GM19240 (cell line): ENCODE measurements around the gene TSPYL2.

ENCODE experiments used
- DNase-seq: peaks from one replicate; pipeline ENCODE4 v3.0.0; 2011; ENCODE audit warnings: low spot score; ENCODE audit not compliant: insufficient read length

Gene TSPYL2

GRCh38 chrX:53080628-53081580, 1.3 kb upstream of the TSPYL2 start:
- no peak for DNase-seq

- no peak for DNase-seq
Observed at GRCh38 chrX:53082773-53083616, 828 bp downstream of the TSPYL2 start.

GRCh38 chrX:53084043-53084570, 1.9 kb downstream of the TSPYL2 start:
- DNase-seq: no peak

GRCh38 chrX:53084863-53085262, 2.7 kb downstream of the TSPYL2 start:
- DNase-seq: no peak

GRCh38 chrX:53085661-53086229, 3.6 kb downstream of the TSPYL2 start:
- DNase-seq: no peak

GRCh38 chrX:53086464-53086863, 4.3 kb downstream of the TSPYL2 start:
- no peak for DNase-seq

- no peak for DNase-seq
Observed at GRCh38 chrX:53087388-53087831, 5.2 kb downstream of the TSPYL2 start.

- DNase-seq: peak; percentile 33
Observed at GRCh38 chrX:53088136-53088974, 6.2 kb downstream of the TSPYL2 start.

- DNase-seq: no peak
Observed at GRCh38 chrX:53089224-53089842, 7.2 kb downstream of the TSPYL2 start.

GRCh38 chrX:53089925-53090324, 7.8 kb downstream of the TSPYL2 start:
- no peak for DNase-seq

GRCh38 chrX:53091354-53091753, 9.2 kb downstream of the TSPYL2 start:
- no peak for DNase-seq

GRCh38 chrX:53093177-53093655, 11.0 kb downstream of the TSPYL2 start:
- DNase-seq: no peak

GRCh38 chrX:53093748-53094581, 11.8 kb downstream of the TSPYL2 start, which contains the start of gene KANTR:
TSS of gene KANTR (plus strand) at chrX:53094142. CDS start at chrX:53124273, 30,131 bp downstream.
- DNase-seq: peak; percentile 45

GRCh38 chrX:53094582-53094905, 12.4 kb downstream of the TSPYL2 start:
- DNase-seq: no peak

- no peak for DNase-seq
Observed at GRCh38 chrX:53095796-53096195, 13.6 kb downstream of the TSPYL2 start.

GRCh38 chrX:53114864-53115549, 32.8 kb downstream of the TSPYL2 start:
- no peak for DNase-seq

- DNase-seq: no peak
Observed at GRCh38 chrX:53115550-53115874, 33.3 kb downstream of the TSPYL2 start.

- no peak for DNase-seq
Observed at GRCh38 chrX:53116101-53116500, 33.9 kb downstream of the TSPYL2 start.

- no peak for DNase-seq
Observed at GRCh38 chrX:53122013-53122412, 39.8 kb downstream of the TSPYL2 start.
